GM18951 (cell line): ENCODE data around the gene KHK.

Experiments
- POLR2A ChIP-seq: IDR thresholded peaks from 4 replicates; pipeline ENCODE4 v1.6.1; 2011; ENCODE audit warnings: mild to moderate bottlenecking; ENCODE audit not compliant: insufficient read length, insufficient read depth; ENCODE audit errors: extremely low read depth
- in situ Hi-C: fragments of 300-500 bp; cut with MboI; formaldehyde crosslinking; loops from one replicate; pipeline ENCODE4 v1.12.0; 2022; ENCODE audit warnings: low sequenced_read_pairs, mixed read lengths, inconsistent platforms; ENCODE audit not compliant: unreplicated experiment

Gene KHK

DNA sequence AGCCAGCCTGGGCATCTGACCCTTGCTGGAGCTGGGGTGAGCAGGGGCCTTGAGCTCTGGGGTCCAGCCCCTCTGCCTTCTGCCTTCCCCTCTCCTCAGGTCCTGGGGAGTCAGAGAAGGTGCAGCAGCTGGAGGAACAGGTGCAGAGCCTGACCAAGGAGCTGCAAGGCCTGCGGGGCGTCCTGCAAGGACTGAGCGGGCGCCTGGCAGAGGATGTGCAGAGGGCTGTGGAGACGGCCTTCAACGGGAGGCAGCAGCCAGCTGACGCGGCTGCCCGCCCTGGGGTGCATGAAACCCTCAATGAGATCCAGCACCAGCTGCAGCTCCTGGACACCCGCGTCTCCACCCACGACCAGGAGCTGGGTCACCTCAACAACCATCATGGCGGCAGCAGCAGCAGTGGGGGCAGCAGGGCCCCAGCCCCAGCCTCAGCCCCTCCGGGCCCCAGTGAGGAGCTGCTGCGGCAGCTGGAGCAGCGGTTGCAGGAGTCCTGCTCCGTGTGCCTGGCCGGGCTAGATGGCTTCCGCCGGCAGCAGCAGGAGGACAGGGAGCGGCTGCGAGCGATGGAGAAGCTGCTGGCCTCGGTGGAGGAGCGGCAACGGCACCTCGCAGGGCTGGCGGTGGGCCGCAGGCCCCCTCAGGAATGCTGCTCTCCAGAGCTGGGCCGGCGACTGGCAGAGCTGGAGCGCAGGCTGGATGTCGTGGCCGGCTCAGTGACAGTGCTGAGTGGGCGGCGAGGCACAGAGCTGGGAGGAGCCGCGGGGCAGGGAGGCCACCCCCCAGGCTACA is 4.4 kb upstream of the KHK start:
- in situ Hi-C loops = no loop called here
- no peak for TF ChIP-seq POLR2A

DNA sequence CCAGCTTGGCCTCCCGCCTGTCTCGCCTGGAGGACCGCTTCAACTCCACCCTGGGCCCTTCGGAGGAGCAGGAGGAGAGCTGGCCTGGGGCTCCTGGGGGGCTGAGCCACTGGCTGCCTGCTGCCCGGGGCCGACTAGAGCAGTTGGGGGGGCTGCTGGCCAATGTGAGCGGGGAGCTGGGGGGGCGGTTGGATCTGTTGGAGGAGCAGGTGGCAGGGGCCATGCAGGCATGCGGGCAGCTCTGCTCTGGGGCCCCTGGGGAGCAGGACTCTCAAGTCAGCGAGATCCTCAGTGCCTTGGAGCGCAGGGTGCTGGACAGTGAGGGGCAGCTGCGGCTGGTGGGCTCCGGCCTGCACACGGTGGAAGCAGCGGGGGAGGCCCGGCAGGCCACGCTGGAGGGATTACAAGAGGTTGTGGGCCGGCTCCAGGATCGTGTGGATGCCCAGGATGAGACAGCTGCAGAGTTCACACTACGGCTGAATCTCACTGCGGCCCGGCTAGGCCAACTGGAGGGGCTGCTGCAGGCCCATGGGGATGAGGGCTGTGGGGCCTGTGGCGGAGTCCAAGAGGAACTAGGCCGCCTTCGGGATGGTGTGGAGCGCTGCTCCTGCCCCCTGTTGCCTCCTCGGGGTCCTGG is 3.7 kb upstream of the KHK start:
- in situ Hi-C loops = no loop called here
- no peak for TF ChIP-seq POLR2A

- TF ChIP-seq POLR2A = no peak
- in situ Hi-C loops = no loop called here
Measured at GRCh38 chr2:27083410-27084296, 2.9 kb upstream of the KHK start.

- TF ChIP-seq POLR2A = no peak
- in situ Hi-C loops = no loop called here
Measured at GRCh38 chr2:27084297-27085061, 2.1 kb upstream of the KHK start.

DNA sequence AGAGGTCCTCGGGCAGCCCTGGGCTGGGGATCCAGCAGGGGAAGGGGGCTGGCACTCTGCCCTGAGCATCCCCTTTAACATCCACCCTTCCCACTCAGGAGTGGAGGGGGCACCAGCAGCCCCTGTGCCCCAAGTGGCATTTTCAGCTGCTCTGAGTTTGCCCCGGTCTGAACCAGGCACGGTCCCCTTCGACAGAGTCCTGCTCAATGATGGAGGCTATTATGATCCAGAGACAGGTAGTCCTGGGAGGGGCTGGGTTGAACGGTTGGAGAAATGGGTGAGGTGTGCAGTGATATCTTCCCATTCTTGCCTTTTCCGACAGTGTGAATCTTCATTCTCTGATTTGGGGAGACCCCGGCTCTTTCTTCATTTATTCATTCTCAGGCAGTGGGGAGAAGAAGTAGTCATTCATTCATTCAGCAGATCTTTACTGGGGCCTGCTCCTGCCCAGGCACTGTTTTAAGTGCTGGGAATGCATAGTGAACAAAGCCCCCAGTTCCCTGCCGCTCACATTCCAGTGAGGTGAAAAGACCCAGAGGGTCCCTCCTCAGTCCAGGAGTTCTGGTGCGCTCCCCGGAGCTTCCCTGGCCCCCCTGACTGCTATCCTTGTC is 1.4 kb upstream of the KHK start:
- in situ Hi-C loops = no loop called here
- TF ChIP-seq POLR2A = no peak

DNA sequence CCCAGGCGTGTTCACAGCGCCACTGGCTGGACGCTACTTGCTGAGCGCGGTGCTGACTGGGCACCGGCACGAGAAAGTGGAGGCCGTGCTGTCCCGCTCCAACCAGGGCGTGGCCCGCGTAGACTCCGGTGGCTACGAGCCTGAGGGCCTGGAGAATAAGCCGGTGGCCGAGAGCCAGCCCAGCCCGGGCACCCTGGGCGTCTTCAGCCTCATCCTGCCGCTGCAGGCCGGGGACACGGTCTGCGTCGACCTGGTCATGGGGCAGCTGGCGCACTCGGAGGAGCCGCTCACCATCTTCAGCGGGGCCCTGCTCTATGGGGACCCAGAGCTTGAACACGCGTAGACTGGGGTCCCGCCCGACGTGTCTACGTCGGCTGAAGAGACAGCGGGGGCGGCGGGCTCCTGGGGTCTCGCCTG is 891 bp upstream of the KHK start:
- in situ Hi-C loops = no loop called here
- TF ChIP-seq POLR2A = no peak

GRCh38 chr2:27086090-27086723 is 365 bp upstream of the KHK start:
- in situ Hi-C loops = no loop called here
- peak; percentile 73 for TF ChIP-seq POLR2A

DNA sequence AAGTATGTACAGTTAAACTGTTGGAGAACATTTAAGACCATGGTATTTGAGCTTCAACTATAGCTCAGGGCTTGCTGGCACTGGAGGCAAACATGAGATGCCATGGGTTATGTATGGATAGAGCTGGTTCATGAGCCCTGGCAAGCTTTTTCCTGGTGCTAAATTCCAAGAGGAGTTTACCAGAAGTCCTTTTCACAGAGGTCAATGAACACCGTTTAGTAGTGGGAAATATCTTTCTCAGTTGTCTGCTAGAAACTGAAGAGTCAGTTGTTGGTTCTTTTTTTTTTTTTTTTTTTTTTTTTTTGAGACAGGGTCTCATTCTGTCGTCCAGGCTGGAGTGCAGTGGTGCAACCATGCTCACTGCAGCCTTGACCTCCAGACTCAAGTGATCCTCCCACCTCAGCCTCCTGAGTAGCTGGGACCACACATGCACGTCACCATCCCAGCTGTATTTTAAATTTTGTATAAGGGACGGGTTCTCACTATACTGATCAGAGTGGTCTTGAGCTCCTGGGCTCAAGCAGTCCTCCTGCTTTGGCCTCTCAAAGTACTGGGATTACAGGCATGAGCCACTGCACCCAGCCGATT is 1.3 kb downstream of the KHK start:
- in situ Hi-C loops = no loop called here
- no peak for TF ChIP-seq POLR2A

- in situ Hi-C loops = no loop called here
- TF ChIP-seq POLR2A = no peak
Measured at GRCh38 chr2:27088634-27089033, 2.1 kb downstream of the KHK start.

GRCh38 chr2:27089111-27089954 is 2.8 kb downstream of the KHK start:
- in situ Hi-C loops = no loop called here
- TF ChIP-seq POLR2A = no peak
